GM12878 (cell line): ENCODE measurements around the gene FBXO17. TPM values are rescaled to one million over a fixed set of nuclear protein-coding genes. Genes with fewer than 3 reads are reported as not detected.

Source experiments
- ATAC-seq: fragments of 200-7000 bp; cut with Tn5 transposase; 3 replicates; pipeline ENCODE4 v1.9.1; 2020; ENCODE audit warnings: mild to moderate bottlenecking, moderate library complexity
- BruUV-seq: library from RNA; stranded (reverse); fragments of 400-500 nt; replicated peaks from 2 replicates; lab custom pipeline; 2021; lab: Mats Ljungman, UMichigan
- CTCF ChIA-PET: fragments of 300-600 bp; sonication (Branson Sonifier 250); formaldehyde crosslinking; extraction: SDS; loops from one replicate; lab custom pipeline; 2021; ENCODE audit warnings: inconsistent platforms; lab: Yijun Ruan, JAX
- POLR2A ChIA-PET: fragments of 350-600 bp; formaldehyde crosslinking; extraction: SDS; loops from one replicate; lab custom pipeline; 2021; ENCODE audit warnings: inconsistent platforms; lab: Charles Lee
- RAD21 ChIA-PET: fragments of 300-600 bp; sonication (Branson Sonifier 250); formaldehyde crosslinking; loops from one replicate; lab custom pipeline; 2023; ENCODE audit warnings: antibody characterized with exemption; ENCODE audit not compliant: unreplicated experiment; lab: Charles Lee
- SMC1A ChIA-PET: fragments of 300-600 bp; sonication (Branson Sonifier 250); formaldehyde crosslinking; loops from one replicate; lab custom pipeline; 2023; ENCODE audit not compliant: unreplicated experiment, uncharacterized antibody; lab: Charles Lee
- DNase-seq: peaks from one replicate; pipeline ENCODE4 v3.0.0-alpha.2; 2011; ENCODE audit warnings: low read depth, low spot score
- FAIRE-seq: peaks from 3 replicates; lab custom pipeline; 2011; peaks lifted over from hg19 to GRCh38; lab: Jason Lieb, UNC
- H2AFZ ChIP-seq: 2 replicates; pipeline ENCODE4 v1.6.0; 2011; ENCODE audit warnings: low read depth, low read length, control low read depth; ENCODE audit not compliant: control insufficient read depth
- H3K27ac ChIP-seq: 2 replicates; pipeline ENCODE4 v1.5.1; 2011; ENCODE audit warnings: control low read depth; ENCODE audit not compliant: control insufficient read depth, insufficient read depth
- H3K27me3 ChIP-seq, 2 experiments: replicated peaks in 1 of 2; 2 replicates each; pipeline versions ENCODE4 v1.6.0 to v1.6.1; 2011; ENCODE audit warnings: low read length in 1 of 2; ENCODE audit not compliant: control insufficient read depth in 2 of 2, insufficient read depth in 2 of 2
- H3K36me3 ChIP-seq, 2 experiments: 2 replicates each; pipeline ENCODE4 v1.5.1; 2011; ENCODE audit warnings: low read length in 1 of 2; ENCODE audit not compliant: control insufficient read depth in 2 of 2, insufficient read depth in 2 of 2
- H3K4me1 ChIP-seq: 2 replicates; pipeline ENCODE4 v1.6.1; 2011; ENCODE audit warnings: mild to moderate bottlenecking, low read length, moderate library complexity, mixed read lengths; ENCODE audit not compliant: control insufficient read depth, insufficient read depth
- H3K4me2 ChIP-seq: 2 replicates; pipeline ENCODE4 v1.6.0; 2011; ENCODE audit warnings: control low read depth; ENCODE audit not compliant: control insufficient read depth, insufficient read depth
- H3K4me3 ChIP-seq: fragments of 200-600 bp; sonication (generic); 2 replicates; pipeline ENCODE4 v1.5.1; 2016
- H3K79me2 ChIP-seq: 2 replicates; pipeline ENCODE4 v1.6.0; 2011; ENCODE audit warnings: low read length; ENCODE audit not compliant: control insufficient read depth, insufficient read depth
- H3K9ac ChIP-seq: 2 replicates; pipeline ENCODE4 v1.8.0; 2011; ENCODE audit warnings: low read length, control low read depth, mixed read lengths; ENCODE audit not compliant: control insufficient read depth, insufficient read depth
- H3K9me3 ChIP-seq: replicated peaks from 3 replicates; pipeline ENCODE4 v1.5.1; 2011; ENCODE audit warnings: mild to moderate bottlenecking, low read length; ENCODE audit not compliant: control insufficient read depth, insufficient read depth
- H4K20me1 ChIP-seq: 2 replicates; pipeline ENCODE4 v1.6.0; 2011; ENCODE audit not compliant: control insufficient read depth, insufficient read depth
- POLR2AphosphoS2 ChIP-seq: IDR thresholded peaks from 2 replicates; pipeline ENCODE4 v1.6.1; 2011; ENCODE audit warnings: low read depth, mild to moderate bottlenecking, low read length, improper control_type of control experiment, moderate library complexity
- YBX1 ChIP-seq: fragments of 450-650 bp; IDR thresholded peaks from 2 replicates; pipeline ENCODE4 v1.6.1; 2016; ENCODE audit warnings: antibody characterized with exemption
- WGBS: methylation state at CpG from one replicate; pipeline ENCODE4 v1.1.6; 2016; ENCODE audit warnings: low lambda C conversion rate; ENCODE audit not compliant: insufficient replicate concordance, insufficient coverage; ENCODE audit errors: missing lambda C conversion rate; 5-methylcytosine and 5-hydroxymethylcytosine counted together
- in situ Hi-C: fragments of 300-500 bp; cut with MboI; formaldehyde crosslinking; loops from 9 replicates; pipeline ENCODE4 v1.14.3; 2018; ENCODE audit warnings: mixed read lengths
- intact Hi-C: fragments of 100-400 bp; cut with micrococcal nuclease; formaldehyde crosslinking; loops from one replicate; pipeline ENCODE4 v1.14.2; 2022; ENCODE audit not compliant: unreplicated experiment
- polyA plus RNA-seq, 11 experiments: library from polyadenylated mRNA; depleted of rRNA in 4 of 11; unstranded in 6 of 11; stranded (reverse) in 5 of 11; fragments of >200 nt; fragmentation: Nextera tagmentation in 4 of 11; fragmentation: Illumina TruSeq in 1 of 11; extraction: Ambion mirVana in 4 of 11; extraction: Trizol in 1 of 11; gene quantifications; 1 replicate in 1 of 11; 2 replicates in 10 of 11; pipeline versions ENCODE4 v1.2.1 to v1.2.3, GENCODE V29; 2011 to 2016; ENCODE audit warnings: inconsistent platforms in 2 of 11, missing spikeins in 2 of 11, low read depth in 1 of 11
- total RNA-seq, 4 experiments: library from RNA; depleted of rRNA in 3 of 4; stranded (reverse); fragments of >200 nt in 3 of 4; fragmentation: Illumina TruSeq in 1 of 4; extraction: Trizol in 1 of 4; gene quantifications; 2 replicates each; pipeline versions ENCODE4 v1.2.1 to v1.2.3, GENCODE V29; 2013 to 2021
- TF ChIP-seq, protein P1 (sequence below): IDR thresholded peaks from 2 replicates; pipeline ENCODE4 v1.6.1; 2011; ENCODE audit warnings: low read depth, mild to moderate bottlenecking, low read length, moderate library complexity, borderline replicate concordance; ENCODE audit errors: extremely low read depth
- TF ChIP-seq, protein P2 (sequence below): IDR thresholded peaks from 2 replicates; pipeline ENCODE4 v1.6.1; 2011; ENCODE audit warnings: mild to moderate bottlenecking, low read depth, low read length, moderate library complexity; ENCODE audit not compliant: insufficient replicate concordance
- TF ChIP-seq, protein P3 (sequence below), 3 experiments: IDR thresholded peaks in 2 of 3; conservative IDR thresholded peaks in 1 of 3; 2 replicates each; pipeline ENCODE4 v1.5.1; 2011; ENCODE audit warnings: low read depth in 3 of 3, low read length in 3 of 3, mild to moderate bottlenecking in 3 of 3, control low read depth in 2 of 3, moderate library complexity in 2 of 3, inconsistent platforms in 1 of 3, mixed read lengths in 1 of 3; ENCODE audit not compliant: control insufficient read depth in 2 of 3, insufficient read depth in 1 of 3; ENCODE audit errors: extremely low read depth in 1 of 3

The FBXO17 gene
- total and polyA plus RNA-seq, 10 of the 15 experiments (the other 5 are each of a cell fraction or from before 2014, with no cell fraction given) = 2.2 to 11.1 (median 5.3) TPM

DNA sequence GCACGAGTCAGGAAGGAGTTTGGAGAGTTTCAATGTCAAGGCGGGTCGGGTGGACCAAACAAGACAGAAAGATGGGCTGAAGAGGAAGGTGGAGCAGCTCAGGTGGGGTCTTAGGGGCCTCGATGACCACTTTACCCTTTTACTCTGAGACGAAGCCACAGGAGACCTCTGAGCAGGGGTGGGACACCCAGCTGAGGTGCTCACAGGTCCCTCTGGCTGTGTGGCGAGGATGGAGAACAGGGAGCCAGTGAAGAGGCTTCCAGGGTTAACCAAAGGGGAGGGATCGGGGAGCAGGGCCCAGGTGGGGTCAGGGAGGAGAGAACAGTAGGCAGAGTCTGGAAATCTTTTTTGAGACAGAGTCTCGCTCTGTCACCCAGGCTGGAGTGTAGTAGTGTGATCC lies 61.6 kb downstream of the FBXO17 start:
- ATAC-seq = no peak

More for the DNA sequence above, 61.6 kb downstream of the FBXO17 start:
- SMC1A ChIA-PET = no interaction called here
- H3K9ac ChIP-seq = no peak overlapping the region
- TF ChIP-seq YBX1 = no peak
- TF ChIP-seq, protein P1, sequence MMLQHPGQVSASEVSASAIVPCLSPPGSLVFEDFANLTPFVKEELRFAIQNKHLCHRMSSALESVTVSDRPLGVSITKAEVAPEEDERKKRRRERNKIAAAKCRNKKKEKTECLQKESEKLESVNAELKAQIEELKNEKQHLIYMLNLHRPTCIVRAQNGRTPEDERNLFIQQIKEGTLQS = no peak
- TF ChIP-seq, protein P2, sequence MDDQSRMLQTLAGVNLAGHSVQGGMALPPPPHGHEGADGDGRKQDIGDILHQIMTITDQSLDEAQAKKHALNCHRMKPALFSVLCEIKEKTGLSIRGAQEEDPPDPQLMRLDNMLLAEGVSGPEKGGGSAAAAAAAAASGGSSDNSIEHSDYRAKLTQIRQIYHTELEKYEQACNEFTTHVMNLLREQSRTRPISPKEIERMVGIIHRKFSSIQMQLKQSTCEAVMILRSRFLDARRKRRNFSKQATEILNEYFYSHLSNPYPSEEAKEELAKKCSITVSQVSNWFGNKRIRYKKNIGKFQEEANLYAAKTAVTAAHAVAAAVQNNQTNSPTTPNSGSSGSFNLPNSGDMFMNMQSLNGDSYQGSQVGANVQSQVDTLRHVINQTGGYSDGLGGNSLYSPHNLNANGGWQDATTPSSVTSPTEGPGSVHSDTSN = no peak
- TF ChIP-seq, protein P3, sequence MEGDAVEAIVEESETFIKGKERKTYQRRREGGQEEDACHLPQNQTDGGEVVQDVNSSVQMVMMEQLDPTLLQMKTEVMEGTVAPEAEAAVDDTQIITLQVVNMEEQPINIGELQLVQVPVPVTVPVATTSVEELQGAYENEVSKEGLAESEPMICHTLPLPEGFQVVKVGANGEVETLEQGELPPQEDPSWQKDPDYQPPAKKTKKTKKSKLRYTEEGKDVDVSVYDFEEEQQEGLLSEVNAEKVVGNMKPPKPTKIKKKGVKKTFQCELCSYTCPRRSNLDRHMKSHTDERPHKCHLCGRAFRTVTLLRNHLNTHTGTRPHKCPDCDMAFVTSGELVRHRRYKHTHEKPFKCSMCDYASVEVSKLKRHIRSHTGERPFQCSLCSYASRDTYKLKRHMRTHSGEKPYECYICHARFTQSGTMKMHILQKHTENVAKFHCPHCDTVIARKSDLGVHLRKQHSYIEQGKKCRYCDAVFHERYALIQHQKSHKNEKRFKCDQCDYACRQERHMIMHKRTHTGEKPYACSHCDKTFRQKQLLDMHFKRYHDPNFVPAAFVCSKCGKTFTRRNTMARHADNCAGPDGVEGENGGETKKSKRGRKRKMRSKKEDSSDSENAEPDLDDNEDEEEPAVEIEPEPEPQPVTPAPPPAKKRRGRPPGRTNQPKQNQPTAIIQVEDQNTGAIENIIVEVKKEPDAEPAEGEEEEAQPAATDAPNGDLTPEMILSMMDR (IDR thresholded peaks at IDR 0.05 in 2 of 3, conservative IDR thresholded peaks at IDR 0.05 in 1 of 3; ENCODE audit: control insufficient read depth in 2 of 3, extremely low read depth in 1 of 3, insufficient read depth in 1 of 3, low read depth in 3 of 3, low read length in 3 of 3) = no peak
- no peak for TF ChIP-seq POLR2AphosphoS2
- TF ChIP-seq, all 136 proteins: peak for 0
- no peaks in the 10 kb centered on the region for H4K20me1 ChIP-seq
- intact Hi-C loops (no loop called here), in situ Hi-C loops (no loop called here)
- no peaks in the 10 kb centered on the region for H3K79me2 ChIP-seq
- no peak overlapping the region for H3K4me3 ChIP-seq
- no peak overlapping the region for H3K27ac ChIP-seq
- no peaks in the 10 kb centered on the region for H3K4me1 ChIP-seq
- no peaks in the 10 kb centered on the region for H3K27me3 ChIP-seq
- FAIRE-seq (no peak), DNase-seq (no peak)
- ChIA-PET CTCF (interaction anchor here (1.6 to 1.8 kb wide), 4 partner anchors 13 to 277 kb away, joined by 3 to 5 read pairs (median 4); partner anchors contain the start of genes MRPS12 and SARS2), POLR2A (interaction anchor here (0.6 kb wide), 1 partner anchor 39 kb away, joined by 4 read pairs; no protein-coding TSS in a partner anchor), RAD21 (no interaction called here)
- no TSS peak for BruUV-seq
- H3K4me2 ChIP-seq = no peak overlapping the region
- H3K9me3 ChIP-seq = no peaks in the 10 kb centered on the region
- no peaks in the 10 kb centered on the region for H3K36me3 ChIP-seq
- no peak overlapping the region for H2AFZ ChIP-seq
- WGBS = 81% methylated on average over 8 of the region's 8 CpGs
